T-cell (primary cell): ENCODE results near the gene PSMD6. TPM values are rescaled to one million over a fixed set of nuclear protein-coding genes. Genes with fewer than 3 reads are reported as not detected.
A peak's percentile ranks its signal among the peaks of the same experiment; 100 is the strongest.

Experiments
- ATAC-seq, 4 experiments: fragments of 200-7000 bp in 3 of 4; fragments of 150-1000 bp in 1 of 4; cut with Tn5 transposase; replicated peaks in 1 of 4; 1 replicate in 3 of 4; 2 replicates in 1 of 4; pipeline ENCODE4 v1.10.0; 2021; ENCODE audit warnings: moderate library complexity in 3 of 4, mild to moderate bottlenecking in 2 of 4, moderate number of reproducible peaks in 1 of 4
- CTCF ChIA-PET, 2 donors: fragments of 300-600 bp; sonication (Branson Sonifier 250); formaldehyde crosslinking; loops; one replicate each; lab custom pipeline; 2022; ENCODE audit warnings: antibody characterized with exemption in 2 of 2; lab: Charles Lee
- POLR2A ChIA-PET, 2 donors: fragments of 300-600 bp; sonication (Branson Sonifier 250); formaldehyde crosslinking; loops; one replicate each; lab custom pipeline; 2022; ENCODE audit warnings: antibody characterized with exemption in 2 of 2; lab: Charles Lee
- DNase-seq, 35 experiments: peaks; one replicate each; pipeline versions ENCODE4 v3.0.0 to v3.0.0-alpha.2; 2013 to 2023
- H3K27ac ChIP-seq: one replicate; pipeline ENCODE4 v1.5.1; 2013; ENCODE audit warnings: low read length
- H3K27me3 ChIP-seq, 2 experiments: replicated peaks in 1 of 2; 1 replicate in 1 of 2; 2 replicates in 1 of 2; pipeline versions ENCODE4 v1.6.1 to v1.7.0; 2013; ENCODE audit warnings: low read length in 1 of 2, mixed read lengths in 1 of 2; ENCODE audit not compliant: control insufficient read depth in 2 of 2, insufficient read depth in 2 of 2; ENCODE audit errors: extremely low read depth in 1 of 2
- H3K36me3 ChIP-seq, 2 donors: 1 replicate in 1 of 2; 2 replicates in 1 of 2; pipeline versions ENCODE4 v1.6.1 to v1.7.0; 2013; ENCODE audit warnings: low read length in 1 of 2; ENCODE audit not compliant: control insufficient read depth in 2 of 2, insufficient read depth in 1 of 2; ENCODE audit errors: extremely low read depth in 1 of 2
- H3K4me1 ChIP-seq, 2 experiments: 1 replicate in 1 of 2; 2 replicates in 1 of 2; pipeline versions ENCODE4 v1.6.1 to v1.7.0; 2013; ENCODE audit warnings: low read length in 2 of 2, mixed read lengths in 1 of 2; ENCODE audit not compliant: insufficient read depth in 2 of 2, control insufficient read depth in 1 of 2; ENCODE audit errors: extremely low read depth in 1 of 2
- H3K4me3 ChIP-seq, 2 donors: 1 replicate in 1 of 2; 2 replicates in 1 of 2; pipeline versions ENCODE4 v1.5.1 to v1.7.0; 2013; ENCODE audit warnings: mild to moderate bottlenecking in 2 of 2, low read length in 1 of 2, moderate library complexity in 1 of 2; ENCODE audit not compliant: control insufficient read depth in 1 of 2; ENCODE audit errors: extremely low read depth in 1 of 2
- H3K9me3 ChIP-seq: 2 replicates; pipeline ENCODE4 v1.7.0; 2013
- H3K27ac Mint-ChIP-seq, 2 donors: one replicate each; pipeline ENCODE4 v1.8.0; 2020 to 2021; ENCODE audit warnings: mild to moderate bottlenecking in 2 of 2, mixed read lengths in 2 of 2
- H3K27me3 Mint-ChIP-seq, 2 donors: one replicate each; pipeline ENCODE4 v1.8.0; 2021 to 2022; ENCODE audit warnings: mixed read lengths in 2 of 2
- H3K36me3 Mint-ChIP-seq: one replicate; pipeline ENCODE4 v1.8.0; 2021; ENCODE audit warnings: mixed read lengths
- H3K4me1 Mint-ChIP-seq, 3 donors: one replicate each; pipeline ENCODE4 v1.8.0; 2020 to 2022; ENCODE audit warnings: mixed read lengths in 3 of 3, mild to moderate bottlenecking in 1 of 3
- H3K4me3 Mint-ChIP-seq, 3 donors: one replicate each; pipeline ENCODE4 v1.8.0; 2020 to 2022; ENCODE audit warnings: mild to moderate bottlenecking in 3 of 3, mixed read lengths in 3 of 3, moderate library complexity in 3 of 3
- H3K9me3 Mint-ChIP-seq, 3 donors: one replicate each; pipeline ENCODE4 v1.8.0; 2020 to 2022; ENCODE audit warnings: mixed read lengths in 3 of 3
- WGBS: methylation state at CpG from one replicate; pipeline ENCODE4 v1.1.5; 2013; ENCODE audit warnings: missing lambda C conversion rate; ENCODE audit not compliant: insufficient coverage; 5-methylcytosine and 5-hydroxymethylcytosine counted together
- total RNA-seq, 35 experiments: library from RNA in 6 of 35; stranded (reverse) in 6 of 35; fragments of 120-200 nt in 1 of 35; gene quantifications; one replicate each; pipeline versions ENCODE4 v1.2.1 to v1.2.4 and lab custom pipeline; 2013 to 2026

Gene PSMD6
- total RNA-seq, 5 donors from 2014 or later (not counting 1 experiment from before 2014, with no cell fraction given) = 60.2 to 95.4 (median 73.2) TPM

DNA sequence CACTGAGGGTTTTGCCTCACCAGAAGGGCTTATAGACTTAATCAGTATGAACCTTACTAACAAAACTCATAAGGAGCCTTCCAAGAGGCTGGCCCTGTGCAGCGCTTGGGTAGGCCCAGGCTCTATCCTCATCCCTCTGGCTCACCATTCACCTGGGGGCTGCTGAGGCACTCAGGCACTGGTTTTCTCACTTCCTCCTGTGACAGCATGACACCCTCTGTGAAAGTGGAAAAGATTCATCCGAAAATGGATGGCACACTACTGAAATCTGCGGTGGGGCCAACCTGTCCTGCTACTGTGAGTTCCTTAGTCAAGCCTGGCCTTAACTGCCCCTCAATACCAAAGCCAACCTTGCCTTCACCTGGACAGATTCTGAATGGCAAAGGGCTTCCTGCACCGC lies 41.3 kb downstream of the PSMD6 start:
- peaks cover 83 to 89% (median 87%) of the 10 kb centered on the region in 3 donors for H3K4me1 Mint-ChIP-seq
- no peaks in the 10 kb centered on the region for H3K9me3 Mint-ChIP-seq
- peak overlapping the region; percentile 88 to 96 for H3K27ac Mint-ChIP-seq
- 100% methylated on average over 3 of the region's 4 CpGs for WGBS
- Histone ChIP-seq H3K27me3 (no peaks in the 10 kb centered on the region), H3K4me1 (peaks cover 40 to 50% of the 10 kb centered on the region in 2 experiments), H3K27ac (peak overlapping the region; percentile 69), H3K4me3 (no peak overlapping the region), H3K36me3 (peaks cover 11 to 68% of the 10 kb centered on the region in 2 donors), H3K9me3 (no peaks in the 10 kb centered on the region)
- ATAC-seq (no peak), DNase-seq (no peak)
- ChIA-PET CTCF (interaction anchor here (0.7 to 7.0 kb wide), 10 partner anchors 11 to 41 kb away, joined by 3 to 220 read pairs (median 6); partner anchors contain the start of gene PSMD6 (in 1 of the 2)), POLR2A (interaction anchor here in 1 of 2 donors (0.5 kb wide), 1 partner anchor 14 kb away, joined by 4 read pairs; no protein-coding TSS in a partner anchor)
- H3K4me3 Mint-ChIP-seq = peak overlapping the region in 1 of 3 donors; percentile 25
- no peaks in the 10 kb centered on the region for H3K27me3 Mint-ChIP-seq
- H3K36me3 Mint-ChIP-seq = peaks cover 54% of the 10 kb centered on the region

GRCh38 chr3:63980830-63981498 lies 42.3 kb downstream of the PSMD6 start:
- H3K4me3 Mint-ChIP-seq = peak overlapping the region; percentile 15 to 88 (median 23)
- H3K36me3 Mint-ChIP-seq = peaks cover 46% of the 10 kb centered on the region
- Histone ChIP-seq H3K27ac (peak overlapping the region; percentile 69), H3K27me3 (no peaks in the 10 kb centered on the region), H3K36me3 (peaks cover 10 to 58% of the 10 kb centered on the region in 2 donors), H3K9me3 (no peaks in the 10 kb centered on the region), H3K4me3 (peak overlapping the region in 1 of 2 donors; percentile 2), H3K4me1 (peaks cover 46 to 58% of the 10 kb centered on the region in 2 experiments)
- ATAC-seq (no peak), DNase-seq (peak in 6 of 35 experiments; percentile 9 to 30 (median 16))
- ChIA-PET POLR2A (interaction anchor here (0.9 to 1.2 kb wide), 4 partner anchors 9 to 27 kb away, joined by 4 to 6 read pairs (median 4); no protein-coding TSS in a partner anchor), CTCF (interaction anchor here (0.6 to 7.0 kb wide), 9 partner anchors 9 to 40 kb away, joined by 3 to 220 read pairs (median 6); no protein-coding TSS in a partner anchor)
- peaks cover 86 to 91% (median 90%) of the 10 kb centered on the region in 3 donors for H3K4me1 Mint-ChIP-seq
- peak overlapping the region; percentile 88 to 96 for H3K27ac Mint-ChIP-seq
- no peaks in the 10 kb centered on the region for H3K9me3 Mint-ChIP-seq
- H3K27me3 Mint-ChIP-seq = no peaks in the 10 kb centered on the region
- 97% methylated on average over 6 of the region's 8 CpGs for WGBS

DNA sequence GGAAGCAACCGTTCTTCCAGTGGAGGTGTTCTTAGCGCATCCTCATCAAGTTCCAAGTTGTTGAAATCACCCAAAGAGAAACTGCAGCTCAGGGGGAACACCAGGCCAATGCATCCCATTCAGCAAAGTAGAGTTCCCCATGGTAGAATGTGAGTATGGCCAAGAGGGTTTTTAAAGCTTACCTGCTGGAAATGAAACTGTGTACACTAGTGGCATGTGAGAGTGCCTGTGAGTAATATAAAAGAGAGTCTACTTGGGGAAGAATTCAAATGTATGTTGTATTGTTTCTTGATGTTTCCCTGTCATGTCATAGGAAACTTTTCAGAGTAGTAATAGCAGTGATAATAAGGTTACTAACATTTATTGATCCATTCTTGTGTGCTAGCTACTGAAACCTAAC lies 43.3 kb downstream of the PSMD6 start:
- H3K36me3 Mint-ChIP-seq = peaks cover 37% of the 10 kb centered on the region
- H3K4me1 Mint-ChIP-seq = peaks cover 83 to 92% (median 92%) of the 10 kb centered on the region in 3 donors
- no peak for ATAC-seq
- POLR2A ChIA-PET = interaction anchor here (1.0 to 4.4 kb wide), 4 partner anchors 13 to 29 kb away, joined by 3 to 119 read pairs (median 10); no protein-coding TSS in a partner anchor
- Histone ChIP-seq H3K9me3 (no peaks in the 10 kb centered on the region), H3K4me3 (peak overlapping the region; percentile 44 to 47), H3K27me3 (no peaks in the 10 kb centered on the region), H3K27ac (peak overlapping the region; percentile 69), H3K36me3 (peaks cover 9 to 49% of the 10 kb centered on the region in 2 donors), H3K4me1 (peaks cover 47 to 65% of the 10 kb centered on the region in 2 experiments)
- H3K27me3 Mint-ChIP-seq = no peaks in the 10 kb centered on the region
- WGBS = no CpG with 5 or more reads among the region's 2 CpGs
- peak overlapping the region; percentile 65 to 88 (median 80) for H3K4me3 Mint-ChIP-seq
- no peaks in the 10 kb centered on the region for H3K9me3 Mint-ChIP-seq
- no peak for DNase-seq
- CTCF ChIA-PET = interaction anchor here (0.7 to 7.0 kb wide), 10 partner anchors 12 to 43 kb away, joined by 3 to 220 read pairs (median 14); partner anchors contain the start of gene PSMD6 (in 1 of the 2)
- peak overlapping the region; percentile 88 to 96 for H3K27ac Mint-ChIP-seq

- 27% methylated on average over 2 of the region's 12 CpGs for WGBS
- Histone ChIP-seq H3K27ac (peak overlapping the region; percentile 69), H3K36me3 (peaks cover 13 to 43% of the 10 kb centered on the region in 2 donors), H3K27me3 (no peaks in the 10 kb centered on the region), H3K4me3 (peak overlapping the region; percentile 44 to 47), H3K9me3 (no peaks in the 10 kb centered on the region), H3K4me1 (peaks cover 51 to 70% of the 10 kb centered on the region in 2 experiments)
- H3K9me3 Mint-ChIP-seq = no peaks in the 10 kb centered on the region
- ChIA-PET POLR2A (interaction anchor here (0.6 to 4.4 kb wide), 19 partner anchors 9 to 116 kb away, joined by 3 to 119 read pairs (median 4); no protein-coding TSS in a partner anchor), CTCF (interaction anchor here (0.6 to 7.0 kb wide), 26 partner anchors 9 to 101 kb away, joined by 3 to 220 read pairs (median 4); partner anchors contain the start of genes SCAANT1 (in 2 of the 2) and PSMD6 (in 1 of the 2))
- ATAC-seq (peak; percentile 82 to 85 (median 84)), DNase-seq (peak in 26 of 35 experiments; percentile 17 to 77 (median 40))
- H3K4me3 Mint-ChIP-seq = peak overlapping the region; percentile 65 to 88 (median 80)
- H3K27ac Mint-ChIP-seq = peak overlapping the region; percentile 88 to 96
- H3K27me3 Mint-ChIP-seq = no peaks in the 10 kb centered on the region
- H3K36me3 Mint-ChIP-seq = peaks cover 37% of the 10 kb centered on the region
- peaks cover 83 to 94% (median 93%) of the 10 kb centered on the region in 3 donors for H3K4me1 Mint-ChIP-seq
Measured at GRCh38 chr3:63979093-63979885, 44.0 kb downstream of the PSMD6 start.

DNA sequence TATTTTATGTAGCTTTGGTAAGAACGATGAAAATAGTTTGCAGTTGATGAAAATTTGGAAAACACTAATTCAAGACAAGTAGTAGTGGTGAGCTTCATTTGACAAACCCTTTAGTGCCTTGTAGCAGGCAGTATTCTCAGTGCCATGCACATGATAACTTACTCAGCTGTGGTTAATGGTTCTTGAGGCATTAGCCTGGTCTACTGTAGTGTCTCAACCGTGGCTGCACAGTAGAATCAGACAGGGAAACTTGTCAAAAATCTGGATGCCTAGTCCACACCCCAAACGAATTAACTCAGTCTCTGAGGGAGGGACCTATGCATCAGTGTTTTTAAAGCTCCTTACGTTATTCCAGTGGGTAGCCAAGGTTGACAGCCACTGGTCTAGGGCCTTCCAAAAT lies 45.4 kb downstream of the PSMD6 start:
- peak overlapping the region; percentile 69 for H3K27ac ChIP-seq
- peak overlapping the region; percentile 88 to 96 for H3K27ac Mint-ChIP-seq
- peaks cover 91 to 100% (median 99%) of the 10 kb centered on the region in 3 donors for H3K4me1 Mint-ChIP-seq
- H3K4me3 Mint-ChIP-seq = peak overlapping the region; percentile 62 to 88 (median 65)
- no peaks in the 10 kb centered on the region for H3K27me3 Mint-ChIP-seq
- peak in 1 of 4 experiments; percentile 25 for ATAC-seq
- no peak for DNase-seq
- WGBS = 52% methylated on average over 4 of the region's 4 CpGs
- ChIA-PET POLR2A (interaction anchor here (0.6 to 4.4 kb wide), 7 partner anchors 8 to 56 kb away, joined by 3 to 119 read pairs (median 6); no protein-coding TSS in a partner anchor), CTCF (interaction anchor here (0.5 to 7.0 kb wide), 19 partner anchors 8 to 82 kb away, joined by 3 to 220 read pairs (median 6); partner anchors contain the start of genes PSMD6 (in 1 of the 2) and SCAANT1 (in 1 of the 2))
- H3K27me3 ChIP-seq = no peaks in the 10 kb centered on the region
- no peak overlapping the region for H3K4me3 ChIP-seq
- H3K36me3 Mint-ChIP-seq = peaks cover 40% of the 10 kb centered on the region
- no peaks in the 10 kb centered on the region for H3K9me3 Mint-ChIP-seq
- peaks cover 13 to 41% of the 10 kb centered on the region in 2 donors for H3K36me3 ChIP-seq
- H3K9me3 ChIP-seq = no peaks in the 10 kb centered on the region
- peaks cover 62 to 73% of the 10 kb centered on the region in 2 experiments for H3K4me1 ChIP-seq
